Calu3 (cell line): ENCODE results near the gene CISD1. TPM values are rescaled to one million over a fixed set of nuclear protein-coding genes. Genes with fewer than 3 reads are reported as not detected.

Experiments
- BruUV-seq: library from RNA; stranded (reverse); fragments of 400-500 nt; replicated peaks from 2 replicates; lab custom pipeline; 2021; lab: Mats Ljungman, UMichigan
- CTCF ChIA-PET: fragments of 300-600 bp; sonication (Branson Sonifier 250); formaldehyde crosslinking; loops from one replicate; lab custom pipeline; 2022; ENCODE audit warnings: antibody characterized with exemption; lab: Charles Lee
- DNase-seq: peaks from one replicate; pipeline ENCODE4 v3.0.0; 2022
- H3K27ac Mint-ChIP-seq: one replicate; pipeline ENCODE4 v1.8.0; 2022; ENCODE audit warnings: mixed read lengths; ENCODE audit not compliant: unreplicated experiment
- H3K27me3 Mint-ChIP-seq: one replicate; pipeline ENCODE4 v1.8.0; 2022; ENCODE audit warnings: mixed read lengths; ENCODE audit not compliant: unreplicated experiment
- H3K36me3 Mint-ChIP-seq: one replicate; pipeline ENCODE4 v1.8.0; 2022; ENCODE audit warnings: mild to moderate bottlenecking, moderate library complexity, mixed read lengths; ENCODE audit not compliant: insufficient read depth, unreplicated experiment
- H3K4me1 Mint-ChIP-seq: one replicate; pipeline ENCODE4 v1.8.0; 2022; ENCODE audit warnings: mild to moderate bottlenecking, low read depth, mixed read lengths; ENCODE audit not compliant: unreplicated experiment
- H3K4me3 Mint-ChIP-seq: one replicate; pipeline ENCODE4 v1.8.0; 2022; ENCODE audit warnings: mild to moderate bottlenecking, low read depth, moderate library complexity, mixed read lengths; ENCODE audit not compliant: unreplicated experiment
- H3K9me3 Mint-ChIP-seq: one replicate; pipeline ENCODE4 v1.8.0; 2022; ENCODE audit warnings: low read depth, mixed read lengths; ENCODE audit not compliant: unreplicated experiment
- intact Hi-C: fragments of 100-400 bp; cut with micrococcal nuclease; formaldehyde crosslinking; loops from one replicate; pipeline ENCODE4 v1.10.0; 2022; ENCODE audit not compliant: unreplicated experiment
- total RNA-seq: library from RNA; stranded (reverse); gene quantifications from 2 replicates; pipeline ENCODE4 v1.2.3, GENCODE V29; 2022
- TF ChIP-seq, protein P1 (sequence below): fragments of 200-600 bp; IDR thresholded peaks from one replicate; pipeline ENCODE4 v1.8.0; 2022; ENCODE audit warnings: antibody characterized with exemption; ENCODE audit not compliant: unreplicated experiment

The CISD1 gene
- total RNA-seq, 1 experiment from 2014 or later, result 69.0 TPM

DNA sequence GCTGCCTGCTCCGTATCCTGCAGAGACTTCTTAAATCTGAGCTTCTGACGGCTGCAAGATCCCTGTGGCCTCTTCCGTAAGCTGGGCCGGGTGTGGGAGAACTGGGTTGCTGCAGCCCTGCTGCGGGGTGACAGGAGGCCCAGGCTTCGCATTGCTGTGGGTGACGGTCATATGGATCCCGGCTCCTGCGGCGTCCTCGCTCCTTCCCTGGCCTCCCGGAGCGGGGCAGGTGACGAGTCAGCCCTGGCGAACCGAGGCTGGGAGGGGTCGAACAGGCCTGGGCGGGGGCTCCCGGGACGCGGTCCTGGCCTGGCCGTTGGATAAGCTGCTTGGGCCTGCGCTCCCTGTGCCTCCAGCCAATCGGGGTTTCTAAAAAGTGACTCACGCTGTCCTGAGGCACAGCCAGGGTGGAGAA, 58.0 kb downstream of the CISD1 start:
- Mint-ChIP-seq H3K9me3 (no peaks in the 10 kb centered on the region), H3K4me1 (peaks cover 11% of the 10 kb centered on the region), H3K27me3 (peaks cover 14% of the 10 kb centered on the region), H3K27ac (no peak overlapping the region), H3K4me3 (no peak overlapping the region), H3K36me3 (no peaks in the 10 kb centered on the region)
- BruUV-seq, result no TSS peak
- CTCF ChIA-PET, result interaction anchor here (0.6 kb wide), 1 partner anchor 60 kb away, joined by 5 read pairs; no protein-coding TSS in a partner anchor
- DNase-seq, result no peak
- intact Hi-C loops, result no loop called here
- TF ChIP-seq, protein P1, sequence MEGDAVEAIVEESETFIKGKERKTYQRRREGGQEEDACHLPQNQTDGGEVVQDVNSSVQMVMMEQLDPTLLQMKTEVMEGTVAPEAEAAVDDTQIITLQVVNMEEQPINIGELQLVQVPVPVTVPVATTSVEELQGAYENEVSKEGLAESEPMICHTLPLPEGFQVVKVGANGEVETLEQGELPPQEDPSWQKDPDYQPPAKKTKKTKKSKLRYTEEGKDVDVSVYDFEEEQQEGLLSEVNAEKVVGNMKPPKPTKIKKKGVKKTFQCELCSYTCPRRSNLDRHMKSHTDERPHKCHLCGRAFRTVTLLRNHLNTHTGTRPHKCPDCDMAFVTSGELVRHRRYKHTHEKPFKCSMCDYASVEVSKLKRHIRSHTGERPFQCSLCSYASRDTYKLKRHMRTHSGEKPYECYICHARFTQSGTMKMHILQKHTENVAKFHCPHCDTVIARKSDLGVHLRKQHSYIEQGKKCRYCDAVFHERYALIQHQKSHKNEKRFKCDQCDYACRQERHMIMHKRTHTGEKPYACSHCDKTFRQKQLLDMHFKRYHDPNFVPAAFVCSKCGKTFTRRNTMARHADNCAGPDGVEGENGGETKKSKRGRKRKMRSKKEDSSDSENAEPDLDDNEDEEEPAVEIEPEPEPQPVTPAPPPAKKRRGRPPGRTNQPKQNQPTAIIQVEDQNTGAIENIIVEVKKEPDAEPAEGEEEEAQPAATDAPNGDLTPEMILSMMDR, result no peak

- intact Hi-C loops, result no loop called here
- Mint-ChIP-seq H3K9me3 (no peaks in the 10 kb centered on the region), H3K27me3 (peaks cover 17% of the 10 kb centered on the region), H3K27ac (no peak overlapping the region), H3K36me3 (no peaks in the 10 kb centered on the region), H3K4me3 (no peak overlapping the region), H3K4me1 (no peaks in the 10 kb centered on the region)
- BruUV-seq, result no TSS peak
- DNase-seq, result no peak
- CTCF ChIA-PET, result no interaction called here
- TF ChIP-seq, protein P1, result no peak
Observed at GRCh38 chr10:58328233-58328632, 59.3 kb downstream of the CISD1 start.

- BruUV-seq, result no TSS peak
Observed at GRCh38 chr10:58330431-58330830, 61.5 kb downstream of the CISD1 start.

DNA sequence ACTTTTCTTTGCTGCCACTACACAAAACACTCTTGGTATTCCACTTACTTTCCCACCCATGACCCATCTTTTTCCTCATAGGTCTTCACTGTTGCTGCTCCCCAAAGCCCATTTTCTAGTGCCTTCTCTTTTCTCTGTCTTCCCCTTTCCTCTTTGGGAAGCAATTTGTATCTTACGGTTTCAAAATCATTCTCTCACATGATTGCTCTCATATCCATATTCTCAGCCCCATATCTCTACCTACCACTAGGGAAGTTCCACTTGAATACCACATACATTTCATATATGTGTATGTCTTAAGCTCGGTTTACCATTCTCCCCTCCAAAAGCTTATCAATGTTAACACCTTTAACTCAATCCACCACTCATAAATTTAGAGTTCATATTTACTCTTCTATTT, 62.7 kb downstream of the CISD1 start:
- no TSS peak for BruUV-seq
- CTCF ChIA-PET, result no interaction called here
- peaks cover 10% of the 10 kb centered on the region for H3K4me1 Mint-ChIP-seq
- peaks cover 17% of the 10 kb centered on the region for H3K27me3 Mint-ChIP-seq
- intact Hi-C loops, result no loop called here
- TF ChIP-seq, protein P1, result no peak
- no peak overlapping the region for H3K27ac Mint-ChIP-seq
- no peak for DNase-seq
- H3K9me3 Mint-ChIP-seq, result no peaks in the 10 kb centered on the region
- peaks cover 17% of the 10 kb centered on the region for H3K36me3 Mint-ChIP-seq
- no peak overlapping the region for H3K4me3 Mint-ChIP-seq

More at GRCh38 chr10:58330431-58330830, 61.5 kb downstream of the CISD1 start:
- DNase-seq, result no peak
- Mint-ChIP-seq H3K4me1 (no peaks in the 10 kb centered on the region), H3K27ac (no peak overlapping the region), H3K9me3 (no peaks in the 10 kb centered on the region), H3K36me3 (peaks cover 10% of the 10 kb centered on the region), H3K27me3 (peaks cover 17% of the 10 kb centered on the region), H3K4me3 (no peak overlapping the region)
- intact Hi-C loops, result no loop called here
- TF ChIP-seq, protein P1, result no peak
- CTCF ChIA-PET, result no interaction called here
